HG03045 (cell line): ENCODE measurements around the gene VPS11.

Source experiments
- ATAC-seq: cut with Tn5 transposase; IDR thresholded peaks from one replicate; pipeline ENCODE4 v1.9.1; 2021; ENCODE audit warnings: mild to moderate bottlenecking, moderate library complexity; ENCODE audit not compliant: unreplicated experiment

The VPS11 gene

GRCh38 chr11:119078675-119079420, 11.2 kb downstream of the VPS11 start:
- no peak for ATAC-seq

GRCh38 chr11:119081682-119082260, 14.2 kb downstream of the VPS11 start:
- no peak for ATAC-seq

- ATAC-seq, result peak; percentile 88
Observed at GRCh38 chr11:119084663-119085436, 17.2 kb downstream of the VPS11 start, which contains the start of gene HMBS. HMBS (plus strand) TSS chr11:119084881; CDS start chr11:119085034, 153 bp downstream.

- peak; percentile 21 for ATAC-seq
Observed at GRCh38 chr11:119085437-119085847, 17.8 kb downstream of the VPS11 start.

- ATAC-seq, result no peak
Observed at GRCh38 chr11:119087123-119087522, 19.5 kb downstream of the VPS11 start.

- no peak for ATAC-seq
Observed at GRCh38 chr11:119087747-119088241, 20.2 kb downstream of the VPS11 start.

- no peak for ATAC-seq
Observed at GRCh38 chr11:119088406-119088805, 20.8 kb downstream of the VPS11 start.

GRCh38 chr11:119089319-119089718, 21.7 kb downstream of the VPS11 start:
- ATAC-seq, result no peak

GRCh38 chr11:119091178-119091577, 23.6 kb downstream of the VPS11 start:
- ATAC-seq, result no peak

- ATAC-seq, result no peak
Observed at GRCh38 chr11:119091966-119092879, 24.6 kb downstream of the VPS11 start.

GRCh38 chr11:119092880-119093842, 25.5 kb downstream of the VPS11 start:
- ATAC-seq, result no peak

GRCh38 chr11:119093942-119094815, 26.6 kb downstream of the VPS11 start:
- ATAC-seq, result peak; percentile 6

- peak; percentile 36 for ATAC-seq
Observed at GRCh38 chr11:119094816-119095065, 27.1 kb downstream of the VPS11 start.

GRCh38 chr11:119095066-119095880, 27.7 kb downstream of the VPS11 start:
- peak; percentile 83 for ATAC-seq

GRCh38 chr11:119099711-119100110, 32.1 kb downstream of the VPS11 start:
- no peak for ATAC-seq

GRCh38 chr11:119100246-119100970, 32.8 kb downstream of the VPS11 start:
- ATAC-seq, result no peak
